Measurements from ENCODE around the gene MYL3.

MYL3 gene

GRCh38 chr3:46848271-46849044, 14.8 kb downstream of the MYL3 start:
- DNase-seq (ENCODE audit: low spot score) = no peak
- H3K27ac ChIP-seq = no peak overlapping the region
- TF ChIP-seq, protein P1, sequence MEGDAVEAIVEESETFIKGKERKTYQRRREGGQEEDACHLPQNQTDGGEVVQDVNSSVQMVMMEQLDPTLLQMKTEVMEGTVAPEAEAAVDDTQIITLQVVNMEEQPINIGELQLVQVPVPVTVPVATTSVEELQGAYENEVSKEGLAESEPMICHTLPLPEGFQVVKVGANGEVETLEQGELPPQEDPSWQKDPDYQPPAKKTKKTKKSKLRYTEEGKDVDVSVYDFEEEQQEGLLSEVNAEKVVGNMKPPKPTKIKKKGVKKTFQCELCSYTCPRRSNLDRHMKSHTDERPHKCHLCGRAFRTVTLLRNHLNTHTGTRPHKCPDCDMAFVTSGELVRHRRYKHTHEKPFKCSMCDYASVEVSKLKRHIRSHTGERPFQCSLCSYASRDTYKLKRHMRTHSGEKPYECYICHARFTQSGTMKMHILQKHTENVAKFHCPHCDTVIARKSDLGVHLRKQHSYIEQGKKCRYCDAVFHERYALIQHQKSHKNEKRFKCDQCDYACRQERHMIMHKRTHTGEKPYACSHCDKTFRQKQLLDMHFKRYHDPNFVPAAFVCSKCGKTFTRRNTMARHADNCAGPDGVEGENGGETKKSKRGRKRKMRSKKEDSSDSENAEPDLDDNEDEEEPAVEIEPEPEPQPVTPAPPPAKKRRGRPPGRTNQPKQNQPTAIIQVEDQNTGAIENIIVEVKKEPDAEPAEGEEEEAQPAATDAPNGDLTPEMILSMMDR (conservative IDR thresholded peaks at IDR 0.05; ENCODE audit: low read depth) = no peak
- CTCF ChIA-PET = interaction anchor here (0.6 kb wide), 1 partner anchor 36 kb away, joined by 3 read pairs; no protein-coding TSS in a partner anchor
- POLR2A ChIA-PET (ENCODE audit: low non-redundant PET) = no interaction called here

GRCh38 chr3:46847744-46848143, 15.5 kb downstream of the MYL3 start:
- ChIA-PET POLR2A (ENCODE audit: low non-redundant PET) (no interaction called here), CTCF (interaction anchor here (0.6 kb wide), 1 partner anchor 144 kb away, joined by 7 read pairs; no protein-coding TSS in a partner anchor)
- H3K27ac ChIP-seq = no peak overlapping the region

DNA sequence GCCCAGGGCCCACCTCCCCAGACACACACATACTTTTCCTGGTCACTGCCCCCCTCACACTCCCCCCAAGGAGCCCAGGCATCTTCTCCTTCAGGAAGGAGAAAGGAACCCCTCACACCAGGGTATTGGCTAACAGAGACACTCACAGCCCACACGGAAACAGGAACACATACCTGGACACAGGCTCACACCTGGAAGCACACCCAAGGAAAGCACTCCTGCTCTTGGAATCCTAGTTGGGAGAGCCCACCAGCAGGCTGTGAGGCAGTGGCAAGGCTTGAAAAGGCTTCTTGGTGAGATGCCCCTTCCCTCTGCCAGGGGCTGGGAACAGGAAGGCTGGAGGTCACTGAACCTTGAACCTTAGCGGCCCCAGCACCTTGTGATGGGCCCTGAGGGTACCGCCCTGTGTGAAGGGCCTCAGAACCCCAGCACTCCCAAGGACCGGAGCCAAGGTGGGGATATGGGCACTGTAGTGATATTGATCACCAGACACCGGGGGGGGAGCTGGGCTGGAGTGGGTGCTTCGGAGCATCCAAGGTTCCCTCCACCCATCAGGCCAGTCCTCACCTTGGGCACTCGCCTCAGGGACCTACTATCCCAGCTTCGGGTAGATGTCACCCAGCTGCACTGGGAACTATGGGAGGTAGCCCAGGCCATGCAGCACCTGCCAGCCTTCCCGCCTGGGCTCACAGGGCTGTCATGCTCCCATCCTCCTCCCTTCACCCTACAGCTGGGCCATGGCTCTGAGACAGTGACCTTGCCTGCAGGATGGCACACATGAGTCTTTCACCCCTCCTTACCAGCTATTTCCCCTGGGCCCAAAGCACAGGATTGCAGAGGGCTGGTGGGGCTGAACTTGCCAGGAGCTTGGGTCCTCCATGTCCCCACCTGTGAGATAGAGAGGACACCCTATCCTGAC, 16.4 kb downstream of the MYL3 start:
- POLR2A ChIA-PET (ENCODE audit: low non-redundant PET) = no interaction called here
- no peak overlapping the region for H3K27ac ChIP-seq
- DNase-seq (ENCODE audit: low spot score) = no peak
- CTCF ChIA-PET = interaction anchor here (0.6 kb wide), 1 partner anchor 143 kb away, joined by 7 read pairs; no protein-coding TSS in a partner anchor
- TF ChIP-seq, protein P1 (conservative IDR thresholded peaks at IDR 0.05; ENCODE audit: low read depth) = no peak

More at GRCh38 chr3:46847744-46848143, 15.5 kb downstream of the MYL3 start:
- DNase-seq (ENCODE audit: low spot score) = no peak
- TF ChIP-seq, protein P1 (conservative IDR thresholded peaks at IDR 0.05; ENCODE audit: low read depth) = no peak

DNA sequence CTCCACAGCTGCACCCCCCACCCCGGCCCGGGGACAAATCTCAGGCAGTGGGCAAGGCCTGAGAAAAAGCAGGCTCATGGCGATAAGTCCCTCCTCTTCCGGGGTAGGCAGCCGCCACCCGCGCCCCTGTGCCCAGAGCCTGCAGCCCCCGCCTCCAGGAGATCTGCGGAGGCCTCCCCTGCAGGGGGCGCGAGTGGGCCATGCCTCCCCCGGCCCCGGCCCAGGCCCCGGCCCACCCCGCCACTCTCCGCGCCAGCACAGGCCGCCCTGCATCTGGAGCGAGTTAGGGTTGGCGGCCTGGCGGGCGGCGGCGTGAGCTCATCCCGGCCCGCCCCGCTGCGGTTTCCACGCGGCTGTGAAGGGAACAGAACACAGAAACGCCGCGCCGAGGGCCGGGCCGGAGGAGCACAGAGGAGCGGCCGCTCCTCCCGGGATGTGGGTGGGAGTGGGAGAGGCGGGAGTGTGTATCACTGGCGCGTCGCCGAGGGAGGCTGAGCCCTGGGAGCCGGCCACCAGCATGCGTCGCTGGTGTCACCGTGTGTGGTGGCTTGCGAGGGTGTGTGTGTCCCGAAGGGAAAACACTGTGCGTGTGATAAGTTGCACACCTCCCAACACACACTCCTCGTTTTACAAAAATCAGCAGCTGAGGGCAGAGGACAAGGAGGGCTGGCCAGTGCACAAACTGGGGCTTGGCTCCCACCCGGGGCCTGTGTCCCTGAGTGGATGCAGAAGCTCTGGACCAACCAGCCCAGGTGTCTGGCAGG, 17.2 kb downstream of the MYL3 start:
- peak overlapping the region; percentile 32 for H3K27ac ChIP-seq
- peak; percentile 7 for DNase-seq (ENCODE audit: low spot score)

GRCh38 chr3:46845397-46845859, 17.8 kb downstream of the MYL3 start:
- ChIA-PET CTCF (no interaction called here), POLR2A (ENCODE audit: low non-redundant PET) (no interaction called here)
- TF ChIP-seq, protein P1 (conservative IDR thresholded peaks at IDR 0.05; ENCODE audit: low read depth) = no peak
- peak overlapping the region; percentile 32 for H3K27ac ChIP-seq
- DNase-seq (ENCODE audit: low spot score) = no peak

More for the DNA sequence above, 17.2 kb downstream of the MYL3 start:
- ChIA-PET POLR2A (ENCODE audit: low non-redundant PET) (no interaction called here), CTCF (no interaction called here)
- TF ChIP-seq, protein P1 (conservative IDR thresholded peaks at IDR 0.05; ENCODE audit: low read depth) = peak; percentile 60

All from RWPE1 (cell line).